Measurements from ENCODE around the gene PLD1. TPM values are rescaled to one million over a fixed set of nuclear protein-coding genes. Genes with fewer than 3 reads are reported as not detected.

PLD1 gene
- total and polyA plus RNA-seq, 10 of the 15 experiments (the other 5 are each of a cell fraction or from before 2014, with no cell fraction given): 2.9 to 108 (median 3.6) TPM

GRCh38 chr3:171797873-171798272 is 12.4 kb downstream of the PLD1 start (continued):
- TF ChIP-seq SP1 (IDR thresholded peaks at IDR 0.05; ENCODE audit: low read depth, low read length) (no peak), RAD51 (IDR thresholded peaks at IDR 0.05) (no peak), ZNF687 (IDR thresholded peaks at IDR 0.05) (peak; percentile 68), IKZF2 (IDR thresholded peaks at IDR 0.05) (peak in 1 of 2 experiments; percentile 30; a peak in 2 of 4 replicates), KAT2A (conservative IDR thresholded peaks at IDR 0.05; ENCODE audit: control insufficient read depth, low read depth, low read length) (no peak), NR2C2 (IDR thresholded peaks at IDR 0.05; ENCODE audit: borderline replicate concordance, control insufficient read depth, insufficient read length, low read depth) (no peak)

GRCh38 chr3:171797265-171797679 is 13.0 kb downstream of the PLD1 start:
- Histone ChIP-seq H3K36me3 (ENCODE audit: control insufficient read depth in 2 of 2, insufficient read depth in 2 of 2, low read length in 1 of 2) (no peaks in the 10 kb centered on the region; a peak in 1 of 4 replicates), H3K27me3 (replicated peaks in 1 of 2; ENCODE audit: control insufficient read depth in 2 of 2, insufficient read depth in 2 of 2, low read length in 1 of 2) (no peaks in the 10 kb centered on the region), H3K4me1 (ENCODE audit: control insufficient read depth, insufficient read depth, low read length) (peaks cover 4% of the 10 kb centered on the region; the same call in 1 of the 2 replicates), H4K20me1 (ENCODE audit: control insufficient read depth, insufficient read depth) (no peaks in the 10 kb centered on the region), H3K4me2 (ENCODE audit: control insufficient read depth, insufficient read depth) (no peak overlapping the region; the same call in 1 of the 2 replicates), H3K27ac (ENCODE audit: control insufficient read depth, insufficient read depth) (peak overlapping the region; percentile 50), H3K79me2 (ENCODE audit: control insufficient read depth, insufficient read depth, low read length) (peaks cover 8% of the 10 kb centered on the region), H3K9ac (ENCODE audit: control insufficient read depth, insufficient read depth, low read length) (no peak overlapping the region), H3K4me3 (no peak overlapping the region), H3K9me3 (replicated peaks; ENCODE audit: control insufficient read depth, insufficient read depth, low read length) (no peaks in the 10 kb centered on the region; the same call in 1 of the 3 replicates), H2AFZ (ENCODE audit: control insufficient read depth, low read depth, low read length) (peak overlapping the region; percentile 29; the same call in 1 of the 2 replicates)
- FAIRE-seq (no peak), ATAC-seq (peak; percentile 83), DNase-seq (ENCODE audit: low read depth, low spot score) (peak; percentile 82)
- WGBS (ENCODE audit: insufficient coverage, insufficient replicate concordance, low lambda C conversion rate, missing lambda C conversion rate): 0% methylated on average over 1 of the region's 1 CpG
- CTCF ChIA-PET: interaction anchor here (0.6 to 4.6 kb wide), 11 partner anchors 8 to 385 kb away, joined by 3 to 56 read pairs (median 7); partner anchors contain the start of gene PLD1
- RAD21 ChIA-PET (ENCODE audit: unreplicated experiment): interaction anchor here (0.7 to 4.3 kb wide), 17 partner anchors 8 to 1441 kb away, joined by 3 to 80 read pairs (median 12); partner anchors contain the start of gene PLD1
- no TSS peak for BruUV-seq (replicated peaks)
- SMC1A ChIA-PET (ENCODE audit: uncharacterized antibody, unreplicated experiment): interaction anchor here (1.0 to 4.7 kb wide), 14 partner anchors 9 to 42 kb away, joined by 3 to 64 read pairs (median 18); partner anchors contain the start of gene PLD1
- in situ Hi-C loops (cut with MboI): no loop called here
- intact Hi-C loops (cut with micrococcal nuclease; ENCODE audit: unreplicated experiment): loop anchor here (1.0 to 5.0 kb wide), 3 partner anchors 17 to 340 kb away; no protein-coding TSS in a partner anchor
- POLR2A ChIA-PET: interaction anchor here (0.6 to 3.7 kb wide), 16 partner anchors 9 to 358 kb away, joined by 3 to 40 read pairs (median 6); partner anchors contain the start of gene PLD1
- TF ChIP-seq ZBTB40 (IDR thresholded peaks at IDR 0.05; ENCODE audit: borderline replicate concordance) (no peak), MYB (IDR thresholded peaks at IDR 0.05; ENCODE audit: borderline replicate concordance, low read depth, low read length) (no peak; the same call in 1 of the 2 replicates), ZNF24 (IDR thresholded peaks at IDR 0.05) (peak; percentile 56; the same call in 1 of the 2 replicates), EED (IDR thresholded peaks at IDR 0.05; ENCODE audit: low read depth) (no peak), KLF5 (IDR thresholded peaks at IDR 0.05; ENCODE audit: partially characterized antibody) (peak; percentile 42), NBN (IDR thresholded peaks at IDR 0.05) (peak; percentile 83), SRF (IDR thresholded peaks at IDR 0.05; ENCODE audit: low read depth in 2 of 2, low read length in 2 of 2) (no peak), ATF3 (IDR thresholded peaks at IDR 0.05; ENCODE audit: borderline replicate concordance, extremely low read depth, low read depth, low read length) (no peak)

Data from GM12878 (cell line).